T47D (cell line): Measurements from ENCODE around the gene MINK1.

Experiments
- DNase-seq, 2 experiments: peaks; one replicate each; pipeline versions ENCODE4 v3.0.0 to v3.0.0-alpha.2; 2011 to 2012; ENCODE audit warnings: low read depth in 1 of 2, low spot score in 1 of 2
- JUND ChIP-seq: IDR thresholded peaks from 2 replicates; pipeline ENCODE4 v1.6.1; 2012; ENCODE audit warnings: low read depth
- in situ Hi-C: cut with HindIII; loops from 2 replicates; pipeline ENCODE4 v1.10.0; 2016; ENCODE audit warnings: low sequenced_read_pairs, low pct_unique_long_range_greater_than_20kb

MINK1 gene

DNA sequence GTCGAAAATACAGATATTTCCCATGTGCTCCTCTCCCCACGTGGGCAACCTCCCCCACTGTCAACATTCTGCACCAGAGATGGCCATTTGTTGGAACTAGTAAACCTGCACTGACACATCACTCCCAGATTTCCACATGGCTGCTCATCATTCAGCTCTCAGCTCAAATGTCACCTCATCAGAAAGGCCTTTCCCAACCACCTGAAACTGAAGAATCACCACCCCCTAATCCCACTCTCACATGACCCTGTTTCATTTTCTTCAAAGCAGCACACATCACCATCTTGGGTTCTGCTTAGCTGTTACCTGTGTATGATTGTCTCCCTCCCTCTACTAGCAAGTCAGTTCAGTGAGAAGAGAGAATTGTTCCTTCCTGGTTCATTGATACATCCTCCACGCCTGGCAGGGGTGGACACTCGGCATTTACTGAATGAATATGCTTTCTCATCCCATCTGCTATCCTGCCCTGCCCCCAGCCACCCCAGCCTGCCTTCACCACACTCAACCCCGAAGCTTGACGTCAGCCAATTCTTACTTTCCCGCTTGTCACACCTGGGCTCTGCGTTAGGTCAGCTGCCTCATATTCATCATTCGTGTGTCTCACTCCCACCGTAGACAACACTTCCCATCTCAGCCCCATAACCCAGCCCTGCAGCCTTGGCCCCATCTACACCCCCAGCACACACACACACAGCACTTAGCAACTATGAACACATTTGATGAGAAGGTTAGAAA, 32.5 kb upstream of the MINK1 start:
- TF ChIP-seq JUND = no peak
- in situ Hi-C loops = no loop called here
- DNase-seq = no peak

- in situ Hi-C loops = no loop called here
- no peak for TF ChIP-seq JUND
- DNase-seq = no peak
Measured at GRCh38 chr17:4802228-4802627, 30.9 kb upstream of the MINK1 start, which contains the start of gene C17orf114. Gene C17orf114, minus strand, starts transcription at chr17:4802328.

GRCh38 chr17:4806456-4806776, 26.7 kb upstream of the MINK1 start:
- in situ Hi-C loops = no loop called here
- no peak for DNase-seq
- TF ChIP-seq JUND = no peak

GRCh38 chr17:4806777-4807604, 26.1 kb upstream of the MINK1 start, which contains the start of gene PLD2:
Gene PLD2, plus strand, starts transcription at chr17:4807152. Its CDS starts 621 bp downstream, at chr17:4807773.
- TF ChIP-seq JUND = no peak
- peak; percentile 86 to 92 for DNase-seq
- in situ Hi-C loops = no loop called here

DNA sequence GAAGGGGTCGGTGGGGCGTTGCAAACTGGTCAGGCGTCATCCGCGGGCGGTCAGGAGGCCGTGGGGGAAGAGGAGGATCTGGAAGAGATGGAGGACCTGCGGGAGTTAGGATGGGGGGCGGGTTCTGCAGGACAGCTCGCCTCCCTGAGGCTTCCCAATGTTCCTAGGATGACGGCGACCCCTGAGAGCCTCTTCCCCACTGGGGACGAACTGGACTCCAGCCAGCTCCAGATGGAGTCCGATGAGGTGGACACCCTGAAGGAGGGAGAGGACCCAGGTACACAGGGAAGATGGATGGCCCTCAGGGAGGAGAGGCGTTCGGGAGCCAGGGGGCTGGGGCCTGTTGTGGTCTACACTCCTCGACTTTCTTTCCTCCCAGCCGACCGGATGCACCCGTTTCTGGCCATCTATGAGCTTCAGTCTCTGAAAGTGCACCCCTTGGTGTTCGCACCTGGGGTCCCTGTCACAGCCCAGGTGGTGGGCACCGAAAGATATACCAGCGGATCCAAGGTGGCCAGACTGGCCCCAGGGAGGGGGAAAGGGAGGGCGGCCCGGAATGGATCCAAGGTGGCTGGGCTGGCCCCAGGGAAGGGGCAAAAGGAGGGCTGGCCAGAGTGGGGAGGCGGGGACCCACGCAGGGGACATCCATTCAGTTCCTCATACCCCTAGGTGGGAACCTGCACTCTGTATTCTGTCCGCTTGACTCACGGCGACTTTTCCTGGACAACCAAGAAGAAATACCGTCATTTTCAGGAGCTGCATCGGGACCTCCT, 25.3 kb upstream of the MINK1 start:
- TF ChIP-seq JUND = no peak
- DNase-seq = no peak
- in situ Hi-C loops = no loop called here

DNA sequence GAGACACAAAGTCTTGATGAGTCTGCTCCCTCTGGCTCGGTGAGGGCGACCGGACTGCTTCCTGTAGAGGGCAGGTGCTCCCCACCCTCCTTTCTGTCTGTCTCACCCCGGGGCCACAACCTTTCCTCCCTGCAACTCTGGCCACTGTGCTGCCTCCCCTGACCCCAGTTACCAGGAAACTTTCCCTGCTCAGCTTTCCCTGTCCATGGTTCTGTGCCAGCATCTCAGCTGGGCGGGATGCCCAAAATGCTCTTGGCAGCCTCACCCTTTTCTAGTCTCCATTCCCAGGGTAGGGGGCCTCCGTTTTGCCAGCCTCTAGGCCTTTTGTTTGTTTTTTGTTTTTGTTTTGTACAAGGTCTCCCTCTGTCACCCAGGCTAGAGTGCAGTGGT, 24.8 kb upstream of the MINK1 start:
- TF ChIP-seq JUND = no peak
- DNase-seq = peak in 1 of 2 experiments; percentile 4
- in situ Hi-C loops = no loop called here

DNA sequence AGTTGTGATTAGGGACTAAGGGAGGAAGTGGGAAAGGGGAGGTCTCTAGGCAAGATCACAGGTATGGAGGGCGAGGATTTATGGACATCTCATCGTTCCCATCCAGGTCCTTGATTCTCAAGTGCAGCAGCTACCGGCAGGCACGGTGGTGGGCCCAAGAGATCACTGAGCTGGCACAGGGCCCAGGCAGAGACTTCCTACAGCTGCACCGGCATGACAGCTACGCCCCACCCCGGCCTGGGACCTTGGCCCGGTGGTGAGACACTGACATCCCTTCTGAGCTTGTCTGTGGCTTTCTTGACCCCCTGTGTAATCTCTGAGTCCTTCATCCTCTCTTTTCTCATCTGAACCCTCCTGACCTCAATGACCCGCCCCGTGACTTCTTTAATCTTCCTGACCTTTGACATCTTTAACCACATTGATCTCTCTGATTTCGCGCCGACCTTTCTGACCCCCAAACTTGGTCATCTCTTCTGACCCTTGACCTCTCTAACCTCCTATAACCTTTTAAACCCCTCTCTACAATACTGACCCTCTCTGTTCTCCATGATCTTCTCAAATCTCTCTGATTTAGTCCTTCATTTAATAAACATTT, 22.3 kb upstream of the MINK1 start:
- no peak for TF ChIP-seq JUND
- no peak for DNase-seq
- in situ Hi-C loops = no loop called here

DNA sequence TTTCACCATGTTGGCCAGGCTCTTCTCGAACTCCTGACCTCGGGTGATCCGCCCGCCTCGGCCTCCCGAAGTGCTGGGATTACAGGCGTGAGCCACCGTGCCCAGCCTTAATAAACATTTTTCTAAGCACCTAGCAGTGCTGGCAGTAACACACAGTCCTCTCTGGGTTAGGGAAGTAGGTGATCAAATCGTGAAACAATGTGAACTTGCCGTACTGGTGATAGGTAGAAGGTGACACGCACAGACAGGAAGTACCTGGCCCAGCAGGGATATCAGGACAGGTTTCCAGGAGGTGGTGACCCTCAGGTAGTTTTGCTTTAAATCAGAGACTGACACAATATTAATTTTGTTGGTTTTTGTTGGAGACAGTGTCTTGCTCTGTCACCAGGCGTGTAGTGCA, 21.7 kb upstream of the MINK1 start:
- in situ Hi-C loops = no loop called here
- no peak for DNase-seq
- no peak for TF ChIP-seq JUND

- no peak for DNase-seq
- in situ Hi-C loops = no loop called here
- TF ChIP-seq JUND = no peak
Measured at GRCh38 chr17:4812690-4813089, 20.4 kb upstream of the MINK1 start.

DNA sequence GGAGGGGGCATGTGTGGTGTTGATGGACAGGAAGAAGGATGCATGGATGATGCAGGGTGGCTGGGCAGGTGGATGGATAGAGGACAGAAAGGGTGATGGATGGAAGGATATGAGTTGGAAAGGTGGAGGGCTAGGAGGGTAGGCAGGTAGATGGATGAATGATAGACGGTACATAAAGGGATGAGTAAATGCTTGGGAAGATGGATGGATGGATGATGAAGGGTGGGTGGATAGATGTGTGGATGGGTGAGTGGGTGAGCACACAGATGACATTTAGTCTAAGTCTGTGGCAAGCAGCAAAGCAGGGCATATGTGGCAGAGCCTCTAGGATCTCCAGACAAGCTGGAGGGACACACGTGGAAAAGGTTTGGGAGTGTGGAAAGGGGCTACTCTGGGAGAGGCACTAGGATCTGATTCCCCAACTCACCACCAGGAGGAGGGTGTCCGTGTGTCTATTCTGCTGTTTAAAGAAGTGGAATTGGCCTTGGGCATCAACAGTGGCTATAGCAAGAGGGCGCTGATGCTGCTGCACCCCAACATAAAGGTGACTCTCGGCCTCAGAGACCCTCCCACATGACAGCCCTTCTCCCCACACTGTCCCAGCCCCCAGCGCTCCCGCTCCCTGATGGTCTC, 18.0 kb upstream of the MINK1 start:
- no peak for TF ChIP-seq JUND
- in situ Hi-C loops = no loop called here
- DNase-seq = no peak

DNA sequence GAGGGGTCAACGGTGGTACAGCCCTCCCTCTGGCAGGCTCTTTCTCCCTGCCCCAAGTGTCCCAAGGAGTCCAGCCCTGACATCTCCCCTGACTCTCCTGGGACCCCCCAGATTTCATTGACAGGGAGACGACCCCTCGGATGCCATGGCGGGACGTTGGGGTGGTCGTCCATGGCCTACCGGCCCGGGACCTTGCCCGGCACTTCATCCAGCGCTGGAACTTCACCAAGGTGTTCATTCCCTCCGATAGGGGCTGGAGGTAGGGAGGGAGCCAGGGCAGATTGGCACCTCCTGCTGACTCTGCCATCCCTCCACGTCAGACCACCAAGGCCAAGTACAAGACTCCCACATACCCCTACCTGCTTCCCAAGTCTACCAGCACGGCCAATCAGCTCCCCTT, 16.3 kb upstream of the MINK1 start:
- in situ Hi-C loops = no loop called here
- TF ChIP-seq JUND = no peak
- no peak for DNase-seq

GRCh38 chr17:4818276-4818675, 14.9 kb upstream of the MINK1 start:
- no peak for DNase-seq
- in situ Hi-C loops = no loop called here
- TF ChIP-seq JUND = no peak

GRCh38 chr17:4822835-4823234, 10.3 kb upstream of the MINK1 start:
- in situ Hi-C loops = no loop called here
- no peak for TF ChIP-seq JUND
- DNase-seq = no peak
